OCI-LY7 (cell line): ENCODE results near the gene MIB2. TPM values are rescaled to one million over a fixed set of nuclear protein-coding genes. Genes with fewer than 3 reads are reported as not detected.

ENCODE experiments used
- BruUV-seq: library from RNA; stranded (reverse); fragments of 400-500 nt; replicated peaks from 2 replicates; lab custom pipeline; 2021; lab: Mats Ljungman, UMichigan
- CTCF ChIA-PET: fragments of 300-600 bp; sonication (Branson Sonifier 250); formaldehyde crosslinking; loops from one replicate; lab custom pipeline; 2022; ENCODE audit warnings: antibody characterized with exemption; ENCODE audit not compliant: unreplicated experiment; lab: Charles Lee
- POLR2A ChIA-PET: fragments of 300-600 bp; sonication (Branson Sonifier 250); formaldehyde crosslinking; loops from one replicate; lab custom pipeline; 2022; ENCODE audit warnings: antibody characterized with exemption; lab: Charles Lee
- DNase-seq: peaks from one replicate; pipeline ENCODE4 v3.0.0-alpha.2; 2015; ENCODE audit warnings: low spot score
- H2AFZ ChIP-seq: fragments of 200-600 bp; sonication (generic), shearing (Covaris generic); 2 replicates; pipeline ENCODE4 v1.6.1; 2014; ENCODE audit warnings: mild to moderate bottlenecking, antibody characterized with exemption, low read length, moderate library complexity
- H3K27ac ChIP-seq: fragments of 200-600 bp; sonication (generic); 2 replicates; pipeline ENCODE4 v1.5.1; 2014; ENCODE audit warnings: mixed run types, low read depth, mild to moderate bottlenecking, moderate library complexity, low read length, inconsistent platforms; ENCODE audit not compliant: poor library complexity, severe bottlenecking
- H3K36me3 ChIP-seq: fragments of 200-600 bp; sonication (generic); 2 replicates; pipeline ENCODE4 v1.6.1; 2014; ENCODE audit warnings: mild to moderate bottlenecking, antibody characterized with exemption, low read length, moderate library complexity, mixed read lengths; ENCODE audit not compliant: insufficient read depth
- H3K4me1 ChIP-seq: fragments of 200-600 bp; sonication (generic); 2 replicates; pipeline ENCODE4 v1.5.1; 2014; ENCODE audit warnings: mild to moderate bottlenecking, low read length; ENCODE audit not compliant: insufficient read depth, poor library complexity, severe bottlenecking
- H3K4me2 ChIP-seq: fragments of 200-600 bp; sonication (generic); 2 replicates; pipeline ENCODE4 v1.6.1; 2014; ENCODE audit warnings: mild to moderate bottlenecking, low read length
- H3K4me3 ChIP-seq: fragments of 200-600 bp; sonication (generic); 2 replicates; pipeline ENCODE4 v1.5.1; 2014; ENCODE audit warnings: mild to moderate bottlenecking, low read depth, low read length; ENCODE audit not compliant: poor library complexity, severe bottlenecking
- H3K79me2 ChIP-seq: fragments of 200-600 bp; sonication (generic); 2 replicates; pipeline ENCODE4 v1.6.1; 2016; ENCODE audit warnings: low read depth, mild to moderate bottlenecking, low read length, moderate library complexity, mixed read lengths; ENCODE audit not compliant: insufficient read depth
- H3K9me2 ChIP-seq: fragments of 200-600 bp; sonication (generic); 2 replicates; pipeline ENCODE4 v1.6.1; 2016; ENCODE audit warnings: mild to moderate bottlenecking, low read length, mixed read lengths; ENCODE audit not compliant: insufficient read depth
- H3K9me3 ChIP-seq: fragments of 200-600 bp; sonication (generic); 2 replicates; pipeline ENCODE4 v1.6.1; 2014; ENCODE audit warnings: mild to moderate bottlenecking, mixed run types, low read length, mixed read lengths
- H4K20me1 ChIP-seq: fragments of 200-600 bp; sonication (generic); 2 replicates; pipeline ENCODE4 v1.6.1; 2014; ENCODE audit warnings: mild to moderate bottlenecking, antibody characterized with exemption, low read length, moderate library complexity, mixed read lengths; ENCODE audit not compliant: insufficient read depth
- EZH2phosphoT487 ChIP-seq: fragments of 200-600 bp; sonication (generic); IDR thresholded peaks from 2 replicates; pipeline ENCODE4 v1.6.1; 2018; ENCODE audit warnings: low read depth, borderline replicate concordance, mild to moderate bottlenecking, mixed run types, antibody characterized with exemption, low read length, moderate library complexity, mixed read lengths
- intact Hi-C: fragments of 100-400 bp; cut with micrococcal nuclease; formaldehyde crosslinking; loops from one replicate; pipeline ENCODE4 v1.10.0; 2022; ENCODE audit not compliant: unreplicated experiment
- total RNA-seq, 2 experiments: library from RNA; depleted of rRNA in 1 of 2; stranded (reverse); fragments of >200 nt in 1 of 2; shearing (Covaris generic) in 1 of 2; gene quantifications; 2 replicates each; pipeline ENCODE4 v1.2.3, GENCODE V29; 2014 to 2022
- TF ChIP-seq, protein P1 (sequence below): fragments of 200-600 bp; sonication (generic); conservative IDR thresholded peaks from 2 replicates; pipeline ENCODE4 v1.5.1; 2014; ENCODE audit warnings: mild to moderate bottlenecking, antibody characterized with exemption, low read length, moderate library complexity, mixed read lengths

Gene MIB2
- total RNA-seq, 2 experiments from 2014 or later = 54.0 to 64.9 TPM

DNA sequence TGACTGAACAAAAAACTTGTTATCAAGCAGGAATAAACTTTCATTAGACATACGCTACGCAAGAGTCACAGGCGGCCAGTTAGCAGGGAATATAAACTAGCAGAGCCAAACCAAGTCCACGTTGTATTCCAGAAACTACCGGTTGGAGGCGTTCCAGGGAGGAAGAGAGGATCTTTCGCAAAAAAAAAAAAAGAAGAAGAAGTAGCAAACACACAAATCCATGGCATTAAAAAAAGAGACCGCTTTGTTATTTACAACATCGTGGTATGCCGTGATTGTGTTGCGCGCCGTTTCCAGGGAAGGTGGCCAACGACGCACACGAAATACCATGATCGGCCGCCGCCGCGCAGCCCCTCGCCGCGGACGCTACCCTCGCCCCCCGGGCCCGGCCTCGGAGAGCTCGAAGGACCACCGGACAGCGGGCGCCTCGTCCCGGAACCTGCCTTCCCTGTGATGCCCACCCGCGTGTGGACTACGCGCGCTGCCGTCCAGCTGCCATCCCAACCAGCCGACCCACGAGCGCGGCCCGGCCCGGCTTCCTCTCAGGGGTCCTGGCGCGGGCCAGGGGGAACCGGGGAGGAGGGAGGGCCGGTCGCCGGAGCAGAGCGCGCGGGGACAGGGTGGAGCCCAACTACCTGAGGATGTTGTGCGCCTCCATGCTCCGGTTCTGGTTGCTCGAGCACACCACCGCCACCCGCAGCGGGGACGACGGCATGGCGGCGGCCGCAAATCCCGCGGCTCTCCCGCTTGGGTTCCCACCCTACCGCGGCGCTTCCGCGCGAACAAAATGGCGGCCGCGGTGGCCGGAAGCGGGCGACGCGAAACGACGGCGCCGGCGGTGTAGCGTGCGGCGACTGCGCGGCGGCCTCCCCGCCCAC lies 41.2 kb upstream of the MIB2 start:
- CTCF ChIA-PET = no interaction called here
- H3K36me3 ChIP-seq = peaks cover 35% of the 10 kb centered on the region
- POLR2A ChIA-PET = interaction anchor here (0.7 to 1.3 kb wide), 2 partner anchors 167 to 763 kb away, joined by 3 read pairs; partner anchors contain the start of gene MRPL20
- peak overlapping the region; percentile 69 for H3K27ac ChIP-seq
- intact Hi-C loops = loop anchor here (5.0 kb wide), 1 partner anchor 43 kb away; the partner anchor contains the start of gene MIB2
- H3K79me2 ChIP-seq = peaks cover 52% of the 10 kb centered on the region
- 0 out of 2 replicates have a peak overlapping the region, but pooled peaks have one; percentile 24 for H2AFZ ChIP-seq
- TF ChIP-seq, protein P1, sequence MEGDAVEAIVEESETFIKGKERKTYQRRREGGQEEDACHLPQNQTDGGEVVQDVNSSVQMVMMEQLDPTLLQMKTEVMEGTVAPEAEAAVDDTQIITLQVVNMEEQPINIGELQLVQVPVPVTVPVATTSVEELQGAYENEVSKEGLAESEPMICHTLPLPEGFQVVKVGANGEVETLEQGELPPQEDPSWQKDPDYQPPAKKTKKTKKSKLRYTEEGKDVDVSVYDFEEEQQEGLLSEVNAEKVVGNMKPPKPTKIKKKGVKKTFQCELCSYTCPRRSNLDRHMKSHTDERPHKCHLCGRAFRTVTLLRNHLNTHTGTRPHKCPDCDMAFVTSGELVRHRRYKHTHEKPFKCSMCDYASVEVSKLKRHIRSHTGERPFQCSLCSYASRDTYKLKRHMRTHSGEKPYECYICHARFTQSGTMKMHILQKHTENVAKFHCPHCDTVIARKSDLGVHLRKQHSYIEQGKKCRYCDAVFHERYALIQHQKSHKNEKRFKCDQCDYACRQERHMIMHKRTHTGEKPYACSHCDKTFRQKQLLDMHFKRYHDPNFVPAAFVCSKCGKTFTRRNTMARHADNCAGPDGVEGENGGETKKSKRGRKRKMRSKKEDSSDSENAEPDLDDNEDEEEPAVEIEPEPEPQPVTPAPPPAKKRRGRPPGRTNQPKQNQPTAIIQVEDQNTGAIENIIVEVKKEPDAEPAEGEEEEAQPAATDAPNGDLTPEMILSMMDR = peak; percentile 56; the same call in 1 of the 2 replicates
- no peak for TF ChIP-seq EZH2phosphoT487
- H4K20me1 ChIP-seq = no peaks in the 10 kb centered on the region
- peak; percentile 84 for DNase-seq
- H3K9me2 ChIP-seq = no peaks in the 10 kb centered on the region
- peaks cover 13% of the 10 kb centered on the region for H3K4me1 ChIP-seq
- no TSS peak for BruUV-seq
- H3K4me3 ChIP-seq = peak overlapping the region; percentile 88
- H3K4me2 ChIP-seq = peak overlapping the region; percentile 74
- H3K9me3 ChIP-seq = no peaks in the 10 kb centered on the region

DNA sequence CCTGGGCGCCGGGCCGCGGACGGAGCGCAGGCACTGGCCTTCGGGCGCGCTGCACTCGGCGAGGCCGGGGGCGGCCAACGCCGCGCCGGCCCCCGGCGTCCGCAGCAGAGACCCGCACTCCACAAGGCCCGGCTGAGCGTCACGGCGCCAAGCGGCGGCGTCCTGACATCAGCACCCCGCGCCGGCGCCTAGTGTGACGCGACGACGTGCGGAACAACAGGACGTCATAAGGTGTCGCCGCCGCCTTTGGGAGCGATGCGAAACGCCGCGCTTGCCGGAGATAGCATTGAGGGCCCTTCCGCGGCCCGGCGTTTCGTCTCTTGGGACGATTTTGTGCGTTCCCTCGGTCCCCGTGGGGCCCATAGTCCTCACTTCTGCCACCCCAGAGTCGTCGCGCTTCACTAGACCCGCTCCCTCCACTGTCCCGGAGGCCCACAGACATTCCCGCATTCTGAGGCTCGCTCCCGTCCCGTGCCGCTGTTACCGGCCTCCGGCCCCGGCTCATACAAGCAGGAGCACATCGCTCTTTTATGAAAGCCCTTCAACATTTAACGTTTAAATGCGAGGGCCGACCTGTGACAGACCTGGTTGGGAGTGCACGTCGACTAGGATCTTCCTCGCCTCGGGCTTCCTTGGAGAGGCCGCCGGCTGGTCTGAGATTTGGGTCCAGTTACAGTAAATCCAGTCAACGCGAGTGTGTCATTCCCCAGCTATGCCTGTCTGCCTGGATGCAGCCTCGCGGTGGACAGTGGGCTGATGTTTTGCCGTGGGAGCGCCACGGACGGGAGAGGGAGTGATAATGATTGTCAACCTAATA lies 40.4 kb upstream of the MIB2 start, which contains the start of gene SSU72:
Gene SSU72, minus strand, starts transcription at position 143 of the 817 bp plus-strand sequence. CDS start 306 bp downstream, outside the sequence.
- Histone ChIP-seq H2AFZ (peak within 1 kb of the TSS; percentile 84), H3K9me2 (no peaks in the 10 kb centered on the region), H4K20me1 (no peaks in the 10 kb centered on the region), H3K27ac (peak within 1 kb of the TSS; percentile 69), H3K36me3 (peaks cover 27% of the 10 kb centered on the region), H3K4me3 (peak within 1 kb of the TSS; percentile 88), H3K4me2 (peak within 1 kb of the TSS; percentile 96), H3K4me1 (peaks cover 13% of the 10 kb centered on the region), H3K79me2 (peaks cover 44% of the 10 kb centered on the region), H3K9me3 (no peaks in the 10 kb centered on the region)
- peak; percentile 96 for DNase-seq
- ChIA-PET POLR2A (no interaction called here), CTCF (no interaction called here)
- intact Hi-C loops = loop anchor here (5.0 kb wide), 1 partner anchor 42 kb away; the partner anchor contains the start of gene MIB2
- TSS peak; percentile 97 for BruUV-seq
- TF ChIP-seq EZH2phosphoT487 = no peak
- TF ChIP-seq, protein P1 = no peak
